Gastrocnemius medialis (tissue), 4 donors: Measurements from ENCODE around the gene STAT5A.

Experiments used
- POLR2A ChIP-seq, 2 donors: fragments of 450-650 bp; IDR thresholded peaks; one replicate each; pipeline ENCODE4 v1.6.1; 2017; ENCODE audit warnings: antibody characterized with exemption in 2 of 2, mild to moderate bottlenecking in 2 of 2, moderate library complexity in 2 of 2
- TF ChIP-seq, protein P1 (sequence below), 5 experiments: fragments of 450-650 bp in 3 of 5; fragments of 200-600 bp in 2 of 5; sonication (generic) in 2 of 5; IDR thresholded peaks in 4 of 5; conservative IDR thresholded peaks in 1 of 5; 1 replicate in 4 of 5; 2 replicates in 1 of 5; pipeline ENCODE4 v1.5.1; 2016 to 2019; ENCODE audit warnings: antibody characterized with exemption in 5 of 5, mild to moderate bottlenecking in 3 of 5, moderate library complexity in 3 of 5

DNA sequence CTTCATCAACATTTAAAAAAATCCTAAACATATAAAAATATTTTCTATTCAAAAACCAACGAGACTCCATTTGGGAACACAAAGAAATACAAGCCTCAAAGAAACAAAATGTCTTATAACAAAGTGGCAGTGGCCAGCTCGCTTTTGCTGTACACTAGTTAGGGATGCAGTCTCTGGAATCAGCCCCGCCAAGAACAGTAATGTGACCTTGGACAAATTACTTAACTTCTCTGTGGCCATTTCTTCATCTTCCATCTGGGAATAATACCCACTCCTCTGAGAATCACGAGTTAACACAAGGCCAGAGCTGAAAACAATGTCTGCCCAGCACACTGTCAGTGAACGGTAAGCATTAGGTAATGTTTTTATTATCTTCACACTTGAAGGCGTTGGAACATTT is 17.7 kb upstream of the STAT5A start:
- TF ChIP-seq, protein P1, sequence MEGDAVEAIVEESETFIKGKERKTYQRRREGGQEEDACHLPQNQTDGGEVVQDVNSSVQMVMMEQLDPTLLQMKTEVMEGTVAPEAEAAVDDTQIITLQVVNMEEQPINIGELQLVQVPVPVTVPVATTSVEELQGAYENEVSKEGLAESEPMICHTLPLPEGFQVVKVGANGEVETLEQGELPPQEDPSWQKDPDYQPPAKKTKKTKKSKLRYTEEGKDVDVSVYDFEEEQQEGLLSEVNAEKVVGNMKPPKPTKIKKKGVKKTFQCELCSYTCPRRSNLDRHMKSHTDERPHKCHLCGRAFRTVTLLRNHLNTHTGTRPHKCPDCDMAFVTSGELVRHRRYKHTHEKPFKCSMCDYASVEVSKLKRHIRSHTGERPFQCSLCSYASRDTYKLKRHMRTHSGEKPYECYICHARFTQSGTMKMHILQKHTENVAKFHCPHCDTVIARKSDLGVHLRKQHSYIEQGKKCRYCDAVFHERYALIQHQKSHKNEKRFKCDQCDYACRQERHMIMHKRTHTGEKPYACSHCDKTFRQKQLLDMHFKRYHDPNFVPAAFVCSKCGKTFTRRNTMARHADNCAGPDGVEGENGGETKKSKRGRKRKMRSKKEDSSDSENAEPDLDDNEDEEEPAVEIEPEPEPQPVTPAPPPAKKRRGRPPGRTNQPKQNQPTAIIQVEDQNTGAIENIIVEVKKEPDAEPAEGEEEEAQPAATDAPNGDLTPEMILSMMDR (IDR thresholded peaks at IDR 0.05 in 4 of 5, conservative IDR thresholded peaks at IDR 0.05 in 1 of 5), result no peak
- no peak for TF ChIP-seq POLR2A (IDR thresholded peaks at IDR 0.05)
